GM12878 (cell line): Measurements from ENCODE around the gene CCDC70. TPM values are rescaled to one million over a fixed set of nuclear protein-coding genes. Genes with fewer than 3 reads are reported as not detected.

Source experiments
- ATAC-seq: fragments of 200-7000 bp; cut with Tn5 transposase; 3 replicates; pipeline ENCODE4 v1.9.1; 2020; ENCODE audit warnings: mild to moderate bottlenecking, moderate library complexity
- BruUV-seq: library from RNA; stranded (reverse); fragments of 400-500 nt; replicated peaks from 2 replicates; lab custom pipeline; 2021; lab: Mats Ljungman, UMichigan
- CTCF ChIA-PET: fragments of 300-600 bp; sonication (Branson Sonifier 250); formaldehyde crosslinking; extraction: SDS; loops from one replicate; lab custom pipeline; 2021; ENCODE audit warnings: inconsistent platforms; lab: Yijun Ruan, JAX
- POLR2A ChIA-PET: fragments of 350-600 bp; formaldehyde crosslinking; extraction: SDS; loops from one replicate; lab custom pipeline; 2021; ENCODE audit warnings: inconsistent platforms; lab: Charles Lee
- RAD21 ChIA-PET: fragments of 300-600 bp; sonication (Branson Sonifier 250); formaldehyde crosslinking; loops from one replicate; lab custom pipeline; 2023; ENCODE audit warnings: antibody characterized with exemption; ENCODE audit not compliant: unreplicated experiment; lab: Charles Lee
- SMC1A ChIA-PET: fragments of 300-600 bp; sonication (Branson Sonifier 250); formaldehyde crosslinking; loops from one replicate; lab custom pipeline; 2023; ENCODE audit not compliant: unreplicated experiment, uncharacterized antibody; lab: Charles Lee
- DNase-seq: peaks from one replicate; pipeline ENCODE4 v3.0.0-alpha.2; 2011; ENCODE audit warnings: low read depth, low spot score
- FAIRE-seq: peaks from 3 replicates; lab custom pipeline; 2011; peaks lifted over from hg19 to GRCh38; lab: Jason Lieb, UNC
- H2AFZ ChIP-seq: 2 replicates; pipeline ENCODE4 v1.6.0; 2011; ENCODE audit warnings: low read depth, low read length, control low read depth; ENCODE audit not compliant: control insufficient read depth
- H3K27ac ChIP-seq: 2 replicates; pipeline ENCODE4 v1.5.1; 2011; ENCODE audit warnings: control low read depth; ENCODE audit not compliant: control insufficient read depth, insufficient read depth
- H3K27me3 ChIP-seq, 2 experiments: replicated peaks in 1 of 2; 2 replicates each; pipeline versions ENCODE4 v1.6.0 to v1.6.1; 2011; ENCODE audit warnings: low read length in 1 of 2; ENCODE audit not compliant: control insufficient read depth in 2 of 2, insufficient read depth in 2 of 2
- H3K36me3 ChIP-seq, 2 experiments: 2 replicates each; pipeline ENCODE4 v1.5.1; 2011; ENCODE audit warnings: low read length in 1 of 2; ENCODE audit not compliant: control insufficient read depth in 2 of 2, insufficient read depth in 2 of 2
- H3K4me1 ChIP-seq: 2 replicates; pipeline ENCODE4 v1.6.1; 2011; ENCODE audit warnings: mild to moderate bottlenecking, low read length, moderate library complexity, mixed read lengths; ENCODE audit not compliant: control insufficient read depth, insufficient read depth
- H3K4me2 ChIP-seq: 2 replicates; pipeline ENCODE4 v1.6.0; 2011; ENCODE audit warnings: control low read depth; ENCODE audit not compliant: control insufficient read depth, insufficient read depth
- H3K4me3 ChIP-seq: fragments of 200-600 bp; sonication (generic); 2 replicates; pipeline ENCODE4 v1.5.1; 2016
- H3K79me2 ChIP-seq: 2 replicates; pipeline ENCODE4 v1.6.0; 2011; ENCODE audit warnings: low read length; ENCODE audit not compliant: control insufficient read depth, insufficient read depth
- H3K9ac ChIP-seq: 2 replicates; pipeline ENCODE4 v1.8.0; 2011; ENCODE audit warnings: low read length, control low read depth, mixed read lengths; ENCODE audit not compliant: control insufficient read depth, insufficient read depth
- H3K9me3 ChIP-seq: replicated peaks from 3 replicates; pipeline ENCODE4 v1.5.1; 2011; ENCODE audit warnings: mild to moderate bottlenecking, low read length; ENCODE audit not compliant: control insufficient read depth, insufficient read depth
- H4K20me1 ChIP-seq: 2 replicates; pipeline ENCODE4 v1.6.0; 2011; ENCODE audit not compliant: control insufficient read depth, insufficient read depth
- IKZF1 ChIP-seq: fragments of 450-650 bp; conservative IDR thresholded peaks from 2 replicates; pipeline ENCODE4 v1.6.1; 2017; ENCODE audit warnings: antibody characterized with exemption, mild to moderate bottlenecking
- KLF5 ChIP-seq: fragments of 450-650 bp; IDR thresholded peaks from 2 replicates; pipeline ENCODE4 v1.6.1; 2014; ENCODE audit warnings: mild to moderate bottlenecking; ENCODE audit not compliant: partially characterized antibody
- LARP7 ChIP-seq: fragments of 450-650 bp; IDR thresholded peaks from 2 replicates; pipeline ENCODE4 v1.6.1; 2017; ENCODE audit warnings: mild to moderate bottlenecking
- MEF2A ChIP-seq: IDR thresholded peaks from 2 replicates; pipeline ENCODE4 v1.6.1; 2011; ENCODE audit warnings: low read depth, mild to moderate bottlenecking, low read length, moderate library complexity; ENCODE audit not compliant: insufficient read depth
- PML ChIP-seq: IDR thresholded peaks from 2 replicates; pipeline ENCODE4 v1.6.1; 2012; ENCODE audit warnings: low read length, inconsistent platforms
- SKIL ChIP-seq: fragments of 450-650 bp; IDR thresholded peaks from 2 replicates; pipeline ENCODE4 v1.6.1; 2017; ENCODE audit warnings: mild to moderate bottlenecking, low read depth, inconsistent platforms; ENCODE audit not compliant: poor library complexity, severe bottlenecking
- SRF ChIP-seq, 2 experiments: IDR thresholded peaks; 2 replicates each; pipeline ENCODE4 v1.6.1; 2011; ENCODE audit warnings: low read depth in 2 of 2, low read length in 2 of 2, mild to moderate bottlenecking in 1 of 2, moderate library complexity in 1 of 2
- TARDBP ChIP-seq: IDR thresholded peaks from 2 replicates; pipeline ENCODE4 v1.6.1; 2016; ENCODE audit warnings: borderline replicate concordance
- YY1 ChIP-seq: IDR thresholded peaks from 2 replicates; pipeline ENCODE4 v1.6.1; 2011; ENCODE audit warnings: low read depth, mild to moderate bottlenecking, low read length
- ZBED1 ChIP-seq: IDR thresholded peaks from 2 replicates; pipeline ENCODE4 v1.6.1; 2016; ENCODE audit warnings: borderline replicate concordance
- ZNF622 ChIP-seq: fragments of 450-650 bp; IDR thresholded peaks from 2 replicates; pipeline ENCODE4 v1.6.1; 2017; ENCODE audit warnings: mild to moderate bottlenecking, inconsistent platforms
- WGBS: methylation state at CpG from one replicate; pipeline ENCODE4 v1.1.6; 2016; ENCODE audit warnings: low lambda C conversion rate; ENCODE audit not compliant: insufficient replicate concordance, insufficient coverage; ENCODE audit errors: missing lambda C conversion rate; 5-methylcytosine and 5-hydroxymethylcytosine counted together
- in situ Hi-C: fragments of 300-500 bp; cut with MboI; formaldehyde crosslinking; loops from 9 replicates; pipeline ENCODE4 v1.14.3; 2018; ENCODE audit warnings: mixed read lengths
- intact Hi-C: fragments of 100-400 bp; cut with micrococcal nuclease; formaldehyde crosslinking; loops from one replicate; pipeline ENCODE4 v1.14.2; 2022; ENCODE audit not compliant: unreplicated experiment
- polyA plus RNA-seq, 11 experiments: library from polyadenylated mRNA; depleted of rRNA in 4 of 11; unstranded in 6 of 11; stranded (reverse) in 5 of 11; fragments of >200 nt; fragmentation: Nextera tagmentation in 4 of 11; fragmentation: Illumina TruSeq in 1 of 11; extraction: Ambion mirVana in 4 of 11; extraction: Trizol in 1 of 11; gene quantifications; 1 replicate in 1 of 11; 2 replicates in 10 of 11; pipeline versions ENCODE4 v1.2.1 to v1.2.3, GENCODE V29; 2011 to 2016; ENCODE audit warnings: inconsistent platforms in 2 of 11, missing spikeins in 2 of 11, low read depth in 1 of 11
- total RNA-seq, 4 experiments: library from RNA; depleted of rRNA in 3 of 4; stranded (reverse); fragments of >200 nt in 3 of 4; fragmentation: Illumina TruSeq in 1 of 4; extraction: Trizol in 1 of 4; gene quantifications; 2 replicates each; pipeline versions ENCODE4 v1.2.1 to v1.2.3, GENCODE V29; 2013 to 2021
- TF ChIP-seq, protein P1 (sequence below): IDR thresholded peaks from 2 replicates; pipeline ENCODE4 v1.6.1; 2012; ENCODE audit warnings: low read length, inconsistent platforms

CCDC70 gene
- total and polyA plus RNA-seq, 10 of the 15 experiments (the other 5 are each of a cell fraction or from before 2014, with no cell fraction given) = not detected

DNA sequence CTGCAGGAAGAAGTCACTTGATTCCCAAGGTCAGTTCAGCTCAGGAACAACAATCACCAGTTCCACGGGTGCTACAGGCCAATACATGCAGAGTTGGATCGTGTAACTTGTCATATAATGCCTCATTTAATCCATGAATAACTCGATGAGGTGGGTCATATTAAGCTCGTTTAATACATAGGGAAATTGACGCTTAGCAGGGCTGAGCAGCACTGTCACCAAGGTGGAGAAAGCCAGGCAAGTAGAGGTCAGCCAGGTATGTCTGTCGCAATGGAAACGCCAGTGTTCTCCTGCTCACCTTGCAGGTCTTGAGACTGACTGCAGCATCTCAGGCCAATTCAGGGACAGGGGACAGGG, 52.3 kb downstream of the CCDC70 start:
- Histone ChIP-seq H2AFZ (no peak overlapping the region), H3K4me3 (no peak overlapping the region), H3K9ac (no peak overlapping the region), H3K27me3 (peaks cover 0 to 7% of the 10 kb centered on the region in 2 experiments; a peak in 3 of 4 replicates), H3K36me3 (no peaks in the 10 kb centered on the region), H3K27ac (no peak overlapping the region)
- in situ Hi-C loops = no loop called here
- ChIA-PET RAD21 (interaction anchor here (1.7 kb wide), 1 partner anchor 19 kb away, joined by 5 read pairs; no protein-coding TSS in a partner anchor), POLR2A (interaction anchor here (0.7 kb wide), 1 partner anchor 52 kb away, joined by 3 read pairs; no protein-coding TSS in a partner anchor)
- WGBS = 43% methylated on average over 7 of the region's 7 CpGs
- ATAC-seq (no peak), DNase-seq (no peak)
- no peak for TF ChIP-seq IKZF1
- no peak for TF ChIP-seq MEF2A
- TF ChIP-seq, protein P1, sequence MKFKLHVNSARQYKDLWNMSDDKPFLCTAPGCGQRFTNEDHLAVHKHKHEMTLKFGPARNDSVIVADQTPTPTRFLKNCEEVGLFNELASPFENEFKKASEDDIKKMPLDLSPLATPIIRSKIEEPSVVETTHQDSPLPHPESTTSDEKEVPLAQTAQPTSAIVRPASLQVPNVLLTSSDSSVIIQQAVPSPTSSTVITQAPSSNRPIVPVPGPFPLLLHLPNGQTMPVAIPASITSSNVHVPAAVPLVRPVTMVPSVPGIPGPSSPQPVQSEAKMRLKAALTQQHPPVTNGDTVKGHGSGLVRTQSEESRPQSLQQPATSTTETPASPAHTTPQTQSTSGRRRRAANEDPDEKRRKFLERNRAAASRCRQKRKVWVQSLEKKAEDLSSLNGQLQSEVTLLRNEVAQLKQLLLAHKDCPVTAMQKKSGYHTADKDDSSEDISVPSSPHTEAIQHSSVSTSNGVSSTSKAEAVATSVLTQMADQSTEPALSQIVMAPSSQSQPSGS = no peak
- no peak for TF ChIP-seq LARP7
- TF ChIP-seq KLF5 = no peak
- no peak for TF ChIP-seq ZNF622
- no peak for TF ChIP-seq YY1
- TF ChIP-seq ZBED1 = no peak
- no peak for TF ChIP-seq SKIL
- TF ChIP-seq TARDBP = no peak
- TF ChIP-seq SRF (IDR thresholded peaks at IDR 0.05; ENCODE audit: low read depth in 2 of 2, low read length in 2 of 2) = no peak
- TF ChIP-seq PML = no peak
- TF ChIP-seq, all 136 proteins: peak for 0
- FAIRE-seq = no peak
- intact Hi-C loops = no loop called here
- ChIA-PET CTCF (interaction anchor here (1.0 to 1.4 kb wide), 2 partner anchors 48 to 214 kb away, joined by 3 to 4 read pairs; no protein-coding TSS in a partner anchor), SMC1A (interaction anchor here (1.0 to 2.6 kb wide), 4 partner anchors 9 to 52 kb away, joined by 3 to 9 read pairs (median 4); no protein-coding TSS in a partner anchor)
- Histone ChIP-seq H3K4me1 (peaks cover 6% of the 10 kb centered on the region; the same call in 1 of the 2 replicates), H3K4me2 (no peak overlapping the region), H3K79me2 (no peaks in the 10 kb centered on the region), H3K9me3 (no peaks in the 10 kb centered on the region), H4K20me1 (no peaks in the 10 kb centered on the region)
- BruUV-seq = no TSS peak

Other genes starting within 250 kb of the CCDC70 start
- 9.9 and 11.6 TPM in 2 replicates for gene DHRS12, start 57.8 kb upstream of the CCDC70 start, total RNA-seq (2014; rRNA removed)
- gene DHRS12, start 57.8 kb upstream of the CCDC70 start, total RNA-seq (2014; rRNA removed; fragmentation: Illumina TruSeq; extraction: Trizol) = 4.3 TPM in 2 replicates
- gene DHRS12, start 57.8 kb upstream of the CCDC70 start, total RNA-seq (2021) = 7.0 and 7.7 TPM in 2 replicates
- 5.5 and 6.5 TPM in 2 replicates for gene DHRS12, start 57.8 kb upstream of the CCDC70 start, polyA plus RNA-seq (2011; rRNA removed)
- 7.8 and 9.0 TPM in 2 replicates for gene DHRS12, start 57.8 kb upstream of the CCDC70 start, polyA plus RNA-seq (2014; fragmentation: Illumina TruSeq; extraction: Trizol)
- gene DHRS12, start 57.8 kb upstream of the CCDC70 start, polyA plus RNA-seq (2014; fragmentation: Nextera tagmentation; extraction: Ambion mirVana) = 1 to 10 TPM; 2.9 to 4.0 TPM
- 8.8 and 11.9 TPM in 2 replicates for gene DHRS12, start 57.8 kb upstream of the CCDC70 start, polyA plus RNA-seq (2014; rRNA removed)
- 10 to 100 TPM; 10.7 to 11.3 TPM for gene DHRS12, start 57.8 kb upstream of the CCDC70 start, polyA plus RNA-seq (2016; fragmentation: Nextera tagmentation; extraction: Ambion mirVana)
- gene TMEM272, start 16.8 kb upstream of the CCDC70 start, total RNA-seq (2014; rRNA removed) = 0.05 TPM in 1 of 2 replicates, not detected in the other
- not detected in 2 replicates for gene TMEM272, start 16.8 kb upstream of the CCDC70 start, total RNA-seq (2014; rRNA removed; fragmentation: Illumina TruSeq; extraction: Trizol)
- gene TMEM272, start 16.8 kb upstream of the CCDC70 start, total RNA-seq (2021) = not detected in 2 replicates
- 0.01 and 0.04 TPM in 2 replicates for gene TMEM272, start 16.8 kb upstream of the CCDC70 start, polyA plus RNA-seq (2011; rRNA removed)
- gene TMEM272, start 16.8 kb upstream of the CCDC70 start, polyA plus RNA-seq (2014; fragmentation: Illumina TruSeq; extraction: Trizol) = not detected in 2 replicates
- gene TMEM272, start 16.8 kb upstream of the CCDC70 start, polyA plus RNA-seq (2014; fragmentation: Nextera tagmentation; extraction: Ambion mirVana) = not detected
- gene TMEM272, start 16.8 kb upstream of the CCDC70 start, polyA plus RNA-seq (2014; rRNA removed) = 0.04 TPM in 1 of 2 replicates, not detected in the other
- not detected for gene TMEM272, start 16.8 kb upstream of the CCDC70 start, polyA plus RNA-seq (2016; fragmentation: Nextera tagmentation; extraction: Ambion mirVana)
- under 0.01 and 0.16 TPM in 2 replicates for gene ATP7B, start 149.5 kb downstream of the CCDC70 start, total RNA-seq (2014; rRNA removed)
- 0.04 and 0.09 TPM in 2 replicates for gene ATP7B, start 149.5 kb downstream of the CCDC70 start, total RNA-seq (2014; rRNA removed; fragmentation: Illumina TruSeq; extraction: Trizol)
- gene ATP7B, start 149.5 kb downstream of the CCDC70 start, total RNA-seq (2021) = 0.08 and 0.38 TPM in 2 replicates
- 1.1 TPM in 2 replicates for gene ATP7B, start 149.5 kb downstream of the CCDC70 start, polyA plus RNA-seq (2011; rRNA removed)
- gene ATP7B, start 149.5 kb downstream of the CCDC70 start, polyA plus RNA-seq (2014; fragmentation: Illumina TruSeq; extraction: Trizol) = 0.15 and 0.67 TPM in 2 replicates
- not detected for gene ATP7B, start 149.5 kb downstream of the CCDC70 start, polyA plus RNA-seq (2014; fragmentation: Nextera tagmentation; extraction: Ambion mirVana)
- 0.03 and 0.05 TPM in 2 replicates for gene ATP7B, start 149.5 kb downstream of the CCDC70 start, polyA plus RNA-seq (2014; rRNA removed)
- under 1 TPM; 0.05 to 0.06 TPM for gene ATP7B, start 149.5 kb downstream of the CCDC70 start, polyA plus RNA-seq (2016; fragmentation: Nextera tagmentation; extraction: Ambion mirVana)
- gene ALG11, start 150.4 kb downstream of the CCDC70 start, total RNA-seq (2014; rRNA removed) = 8.4 and 9.4 TPM in 2 replicates
- gene ALG11, start 150.4 kb downstream of the CCDC70 start, total RNA-seq (2014; rRNA removed; fragmentation: Illumina TruSeq; extraction: Trizol) = 13.6 and 15.1 TPM in 2 replicates
- 18.4 and 21.9 TPM in 2 replicates for gene ALG11, start 150.4 kb downstream of the CCDC70 start, total RNA-seq (2021)
- 16.9 and 23.7 TPM in 2 replicates for gene ALG11, start 150.4 kb downstream of the CCDC70 start, polyA plus RNA-seq (2011; rRNA removed)
- 12.3 and 16.1 TPM in 2 replicates for gene ALG11, start 150.4 kb downstream of the CCDC70 start, polyA plus RNA-seq (2014; fragmentation: Illumina TruSeq; extraction: Trizol)
- 10 to 100 TPM; 10.4 to 16.0 TPM for gene ALG11, start 150.4 kb downstream of the CCDC70 start, polyA plus RNA-seq (2014; fragmentation: Nextera tagmentation; extraction: Ambion mirVana)
- gene ALG11, start 150.4 kb downstream of the CCDC70 start, polyA plus RNA-seq (2014; rRNA removed) = 9.5 and 10.4 TPM in 2 replicates
- 10 to 100 TPM; 24.7 to 27.7 TPM for gene ALG11, start 150.4 kb downstream of the CCDC70 start, polyA plus RNA-seq (2016; fragmentation: Nextera tagmentation; extraction: Ambion mirVana)
- 5.7 and 6.9 TPM in 2 replicates for gene UTP14C, start 162.7 kb downstream of the CCDC70 start, total RNA-seq (2014; rRNA removed)
- 9.9 and 10.1 TPM in 2 replicates for gene UTP14C, start 162.7 kb downstream of the CCDC70 start, total RNA-seq (2014; rRNA removed; fragmentation: Illumina TruSeq; extraction: Trizol)
- gene UTP14C, start 162.7 kb downstream of the CCDC70 start, total RNA-seq (2021) = 5.7 and 6.5 TPM in 2 replicates
- gene UTP14C, start 162.7 kb downstream of the CCDC70 start, polyA plus RNA-seq (2011; rRNA removed) = 10.2 and 13.9 TPM in 2 replicates
- 11.2 and 11.6 TPM in 2 replicates for gene UTP14C, start 162.7 kb downstream of the CCDC70 start, polyA plus RNA-seq (2014; fragmentation: Illumina TruSeq; extraction: Trizol)
- gene UTP14C, start 162.7 kb downstream of the CCDC70 start, polyA plus RNA-seq (2014; fragmentation: Nextera tagmentation; extraction: Ambion mirVana) = 1 to 10 TPM; 3.4 to 3.6 TPM
- 5.6 and 6.3 TPM in 2 replicates for gene UTP14C, start 162.7 kb downstream of the CCDC70 start, polyA plus RNA-seq (2014; rRNA removed)
- gene UTP14C, start 162.7 kb downstream of the CCDC70 start, polyA plus RNA-seq (2016; fragmentation: Nextera tagmentation; extraction: Ambion mirVana) = 1 to 10 TPM; 3.6 to 4.1 TPM